Mammary epithelial cell (primary cell): ENCODE measurements around the gene SNAP25.

Source experiments
- CTCF ChIP-seq, 2 donors: IDR thresholded peaks in 1 of 2; conservative IDR thresholded peaks in 1 of 2; 2 replicates each; pipeline ENCODE4 v1.5.1; 2011 to 2012; ENCODE audit warnings: inconsistent platforms in 2 of 2, low read length in 2 of 2, mild to moderate bottlenecking in 2 of 2, control low read depth in 1 of 2, low read depth in 1 of 2; ENCODE audit not compliant: insufficient read depth in 1 of 2; ENCODE audit errors: extremely low read depth in 1 of 2
- EZH2 ChIP-seq: IDR thresholded peaks from 2 replicates; pipeline ENCODE4 v1.6.1; 2012; ENCODE audit warnings: low read length, inconsistent platforms, borderline replicate concordance

- no peak for TF ChIP-seq CTCF (conservative IDR thresholded peaks at IDR 0.05 in 1 of 2, IDR thresholded peaks at IDR 0.05 in 1 of 2; ENCODE audit: extremely low read depth in 1 of 2, insufficient read depth in 1 of 2, low read depth in 1 of 2, low read length in 2 of 2)
- no peak for TF ChIP-seq EZH2
Measured at GRCh38 chr20:10255846-10256245, 37.2 kb downstream of the SNAP25 start.
